IgD-negative memory B cell (primary cell): ENCODE data around the gene SGCA. TPM values are rescaled to one million over a fixed set of nuclear protein-coding genes. Genes with fewer than 3 reads are reported as not detected.

Source experiments
- polyA plus RNA-seq: library from polyadenylated mRNA; unstranded; fragments of 300-500 nt; fragmentation: Illumina TruSeq; gene quantifications from one replicate; pipeline ENCODE4 v1.2.3, GENCODE V29; 2021

Gene SGCA
- polyA plus RNA-seq, 1 donor from 2014 or later = 2.9 TPM

Other genes with a start within 250 kb of the SGCA start
- gene DLX4, start 196.8 kb upstream of the SGCA start, polyA plus RNA-seq = not detected
- not detected for gene DLX3, start 170.8 kb upstream of the SGCA start, polyA plus RNA-seq
- gene ITGA3, start 109.9 kb upstream of the SGCA start, polyA plus RNA-seq = 4.0 TPM
- 38.8 TPM for gene PDK2, start 70.7 kb upstream of the SGCA start, polyA plus RNA-seq
- 0.15 TPM for gene SAMD14, start 35.8 kb upstream of the SGCA start, polyA plus RNA-seq
- gene PPP1R9B, start 15.3 kb upstream of the SGCA start, polyA plus RNA-seq = 4.2 TPM
- 0.74 TPM for gene COL1A1, start 35.6 kb downstream of the SGCA start, polyA plus RNA-seq
- not detected for gene TMEM92, start 108.5 kb downstream of the SGCA start, polyA plus RNA-seq
- 13.9 TPM for gene XYLT2, start 180.1 kb downstream of the SGCA start, polyA plus RNA-seq
- gene MRPL27, start 207.2 kb downstream of the SGCA start, polyA plus RNA-seq = 62.5 TPM
- gene EME1, start 207.2 kb downstream of the SGCA start, polyA plus RNA-seq = not detected
- gene LRRC59, start 231.5 kb downstream of the SGCA start, polyA plus RNA-seq = 22.6 TPM